Measurements from ENCODE around the gene UNG. TPM values are rescaled to one million over a fixed set of nuclear protein-coding genes. Genes with fewer than 3 reads are reported as not detected.
A peak's percentile ranks its signal among the peaks of the same experiment; 100 is the strongest.

UNG gene
- total and polyA plus RNA-seq, 11 donors, result 14.5 to 37.8 (median 25.3) TPM

DNA sequence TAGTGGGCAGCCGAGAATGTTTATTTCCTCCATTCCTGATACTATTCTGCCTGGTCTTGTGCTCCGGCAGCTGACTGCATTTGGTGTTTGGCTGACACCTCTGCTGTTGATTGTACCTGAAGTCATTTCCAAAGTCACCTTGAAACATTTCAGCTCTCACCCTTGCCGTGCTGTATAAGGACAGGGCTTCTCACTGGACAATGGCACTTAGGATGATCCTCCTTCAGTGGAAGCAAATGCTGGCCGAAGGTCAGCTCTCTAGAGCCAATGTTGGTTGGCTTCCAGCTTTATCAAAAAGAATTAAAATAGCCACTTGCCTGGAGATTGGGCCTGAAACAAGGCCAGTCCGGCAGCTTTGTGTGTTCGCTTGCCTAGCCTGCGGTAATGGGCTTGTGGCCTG is 63.0 kb downstream of the UNG start:
- ATAC-seq, result peak; percentile 59 to 79 (median 72)
- peak overlapping the region in 4 of 12 donors; percentile 1 to 16 (median 10) for H3K4me3 ChIP-seq
- intact Hi-C loops (cut with DNase I), result loop anchor here in 3 of 10 donors (1.0 to 10.0 kb wide), 3 partner anchors 44 to 49 kb away; partner anchors contain the start of gene ACACB (in 2 of the 3)
- peaks cover 12 to 92% (median 64%) of the 10 kb centered on the region in 12 donors for H3K4me1 ChIP-seq
- peak overlapping the region; percentile 60 to 96 (median 84) for H3K27ac ChIP-seq
- no peaks in the 10 kb centered on the region for H3K27me3 ChIP-seq
- WGBS, 4 donors, result 17 to 32% (median 28%) methylated on average over 7 of the region's 7 CpGs
- DNase-seq, result peak in 4 of 5 donors; percentile 33 to 57 (median 46)
- TF ChIP-seq, protein P1, sequence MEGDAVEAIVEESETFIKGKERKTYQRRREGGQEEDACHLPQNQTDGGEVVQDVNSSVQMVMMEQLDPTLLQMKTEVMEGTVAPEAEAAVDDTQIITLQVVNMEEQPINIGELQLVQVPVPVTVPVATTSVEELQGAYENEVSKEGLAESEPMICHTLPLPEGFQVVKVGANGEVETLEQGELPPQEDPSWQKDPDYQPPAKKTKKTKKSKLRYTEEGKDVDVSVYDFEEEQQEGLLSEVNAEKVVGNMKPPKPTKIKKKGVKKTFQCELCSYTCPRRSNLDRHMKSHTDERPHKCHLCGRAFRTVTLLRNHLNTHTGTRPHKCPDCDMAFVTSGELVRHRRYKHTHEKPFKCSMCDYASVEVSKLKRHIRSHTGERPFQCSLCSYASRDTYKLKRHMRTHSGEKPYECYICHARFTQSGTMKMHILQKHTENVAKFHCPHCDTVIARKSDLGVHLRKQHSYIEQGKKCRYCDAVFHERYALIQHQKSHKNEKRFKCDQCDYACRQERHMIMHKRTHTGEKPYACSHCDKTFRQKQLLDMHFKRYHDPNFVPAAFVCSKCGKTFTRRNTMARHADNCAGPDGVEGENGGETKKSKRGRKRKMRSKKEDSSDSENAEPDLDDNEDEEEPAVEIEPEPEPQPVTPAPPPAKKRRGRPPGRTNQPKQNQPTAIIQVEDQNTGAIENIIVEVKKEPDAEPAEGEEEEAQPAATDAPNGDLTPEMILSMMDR (IDR thresholded peaks at IDR 0.05), result no peak
- TF ChIP-seq POLR2A (IDR thresholded peaks at IDR 0.05), result no peak
- no peaks in the 10 kb centered on the region for H3K9me3 ChIP-seq
- H3K36me3 ChIP-seq, result peaks cover 0 to 17% (median 0%) of the 10 kb centered on the region in 9 donors

Other genes with a start within 250 kb of the UNG start
- gene SSH1, start 240.0 kb upstream of the UNG start, total RNA-seq, result 10 to 100 TPM; 20.2 to 45.8 (median 34.3) TPM
- gene SSH1, start 240.0 kb upstream of the UNG start, polyA plus RNA-seq, result 10 to 100 TPM in 1 of 2 donors, 1 to 10 TPM in 1; 7.8 to 15.2 TPM
- gene DAO, start 217.5 kb upstream of the UNG start, total RNA-seq, result not detected
- not detected for gene DAO, start 217.5 kb upstream of the UNG start, polyA plus RNA-seq
- gene SVOP, start 76.5 kb upstream of the UNG start, total RNA-seq, result 1 to 10 TPM in 6 of 9 donors, under 1 TPM in 3; 0.25 to 5.3 (median 2.2) TPM
- gene SVOP, start 76.5 kb upstream of the UNG start, polyA plus RNA-seq, result 1 to 10 TPM in 1 of 2 donors, under 1 TPM in 1; 0.14 to 3.1 TPM
- 10 to 100 TPM in 8 of 9 donors, 1 to 10 TPM in 1; 9.8 to 29.9 (median 16.7) TPM for gene USP30, start 45.0 kb upstream of the UNG start, total RNA-seq
- 1 to 10 TPM; 7.1 to 7.2 TPM for gene USP30, start 45.0 kb upstream of the UNG start, polyA plus RNA-seq
- gene ALKBH2, start 4.1 kb upstream of the UNG start, total RNA-seq, result 1 to 10 TPM; 5.1 to 9.4 (median 7.1) TPM
- 10 to 100 TPM; 16.8 to 18.0 TPM for gene ALKBH2, start 4.1 kb upstream of the UNG start, polyA plus RNA-seq
- gene ACACB, start 19.0 kb downstream of the UNG start, total RNA-seq, result 100 to 1,000 TPM in 6 of 9 donors, 10 to 100 TPM in 3; 77.3 to 176 (median 135) TPM
- 100 to 1,000 TPM in 1 of 2 donors, 10 to 100 TPM in 1; 29.9 to 119 TPM for gene ACACB, start 19.0 kb downstream of the UNG start, polyA plus RNA-seq
- not detected for gene FOXN4, start 211.7 kb downstream of the UNG start, total RNA-seq
- gene FOXN4, start 211.7 kb downstream of the UNG start, polyA plus RNA-seq, result not detected

Data from heart left ventricle (tissue), 16 donors.